ENCODE data around the gene POU2F1. TPM values are rescaled to one million over a fixed set of nuclear protein-coding genes. Genes with fewer than 3 reads are reported as not detected.

POU2F1 gene
- total RNA-seq, 1 experiment from 2014 or later, result 21.5 TPM

GRCh38 chr1:167263344-167263743 is 42.7 kb downstream of the POU2F1 start:
- Histone ChIP-seq H3K36me3 (replicated peaks; ENCODE audit: control insufficient read depth, insufficient read depth, low read length) (no peaks in the 10 kb centered on the region), H3K4me3 (ENCODE audit: insufficient read depth, low read depth, low read length) (no peak overlapping the region), H3K27me3 (ENCODE audit: control insufficient read depth, insufficient read depth, low read length) (no peaks in the 10 kb centered on the region)
- DNase-seq, result no peak

GRCh38 chr1:167263819-167264464 is 43.3 kb downstream of the POU2F1 start:
- no peak overlapping the region for H3K4me3 ChIP-seq (ENCODE audit: insufficient read depth, low read depth, low read length)
- DNase-seq, result no peak
- H3K27me3 ChIP-seq (ENCODE audit: control insufficient read depth, insufficient read depth, low read length), result no peaks in the 10 kb centered on the region
- H3K36me3 ChIP-seq (replicated peaks; ENCODE audit: control insufficient read depth, insufficient read depth, low read length), result no peaks in the 10 kb centered on the region

- H3K27me3 ChIP-seq (ENCODE audit: control insufficient read depth, insufficient read depth, low read length), result no peaks in the 10 kb centered on the region
- H3K36me3 ChIP-seq (replicated peaks; ENCODE audit: control insufficient read depth, insufficient read depth, low read length), result no peaks in the 10 kb centered on the region
- no peak overlapping the region for H3K4me3 ChIP-seq (ENCODE audit: insufficient read depth, low read depth, low read length)
- DNase-seq, result no peak
Measured at GRCh38 chr1:167266965-167267364, 46.3 kb downstream of the POU2F1 start.

GRCh38 chr1:167268347-167268787 is 47.7 kb downstream of the POU2F1 start:
- Histone ChIP-seq H3K4me3 (ENCODE audit: insufficient read depth, low read depth, low read length) (no peak overlapping the region), H3K27me3 (ENCODE audit: control insufficient read depth, insufficient read depth, low read length) (no peaks in the 10 kb centered on the region), H3K36me3 (replicated peaks; ENCODE audit: control insufficient read depth, insufficient read depth, low read length) (no peaks in the 10 kb centered on the region)
- no peak for DNase-seq

GRCh38 chr1:167270349-167271092 is 49.8 kb downstream of the POU2F1 start:
- DNase-seq, result no peak
- H3K36me3 ChIP-seq (replicated peaks; ENCODE audit: control insufficient read depth, insufficient read depth, low read length), result no peaks in the 10 kb centered on the region
- no peaks in the 10 kb centered on the region for H3K27me3 ChIP-seq (ENCODE audit: control insufficient read depth, insufficient read depth, low read length)
- H3K4me3 ChIP-seq (ENCODE audit: insufficient read depth, low read depth, low read length), result no peak overlapping the region

- H3K4me3 ChIP-seq (ENCODE audit: insufficient read depth, low read depth, low read length), result no peak overlapping the region
- DNase-seq, result no peak
- H3K27me3 ChIP-seq (ENCODE audit: control insufficient read depth, insufficient read depth, low read length), result no peaks in the 10 kb centered on the region
- H3K36me3 ChIP-seq (replicated peaks; ENCODE audit: control insufficient read depth, insufficient read depth, low read length), result no peaks in the 10 kb centered on the region
Measured at GRCh38 chr1:167272369-167272957, 51.8 kb downstream of the POU2F1 start.

- H3K27me3 ChIP-seq (ENCODE audit: control insufficient read depth, insufficient read depth, low read length), result no peaks in the 10 kb centered on the region
- no peak for DNase-seq
- no peak overlapping the region for H3K4me3 ChIP-seq (ENCODE audit: insufficient read depth, low read depth, low read length)
- no peaks in the 10 kb centered on the region for H3K36me3 ChIP-seq (replicated peaks; ENCODE audit: control insufficient read depth, insufficient read depth, low read length)
Measured at GRCh38 chr1:167273027-167273800, 52.5 kb downstream of the POU2F1 start.

GRCh38 chr1:167274061-167274460 is 53.4 kb downstream of the POU2F1 start:
- Histone ChIP-seq H3K4me3 (ENCODE audit: insufficient read depth, low read depth, low read length) (no peak overlapping the region), H3K36me3 (replicated peaks; ENCODE audit: control insufficient read depth, insufficient read depth, low read length) (no peaks in the 10 kb centered on the region), H3K27me3 (ENCODE audit: control insufficient read depth, insufficient read depth, low read length) (no peaks in the 10 kb centered on the region)
- no peak for DNase-seq

- no peak for DNase-seq
- H3K4me3 ChIP-seq (ENCODE audit: insufficient read depth, low read depth, low read length), result no peak overlapping the region
- no peaks in the 10 kb centered on the region for H3K27me3 ChIP-seq (ENCODE audit: control insufficient read depth, insufficient read depth, low read length)
- no peaks in the 10 kb centered on the region for H3K36me3 ChIP-seq (replicated peaks; ENCODE audit: control insufficient read depth, insufficient read depth, low read length)
Measured at GRCh38 chr1:167276969-167277368, 56.3 kb downstream of the POU2F1 start.

GRCh38 chr1:167278497-167278896 is 57.8 kb downstream of the POU2F1 start:
- no peak overlapping the region for H3K4me3 ChIP-seq (ENCODE audit: insufficient read depth, low read depth, low read length)
- no peak for DNase-seq
- no peaks in the 10 kb centered on the region for H3K27me3 ChIP-seq (ENCODE audit: control insufficient read depth, insufficient read depth, low read length)
- no peaks in the 10 kb centered on the region for H3K36me3 ChIP-seq (replicated peaks; ENCODE audit: control insufficient read depth, insufficient read depth, low read length)

- Histone ChIP-seq H3K27me3 (ENCODE audit: control insufficient read depth, insufficient read depth, low read length) (no peaks in the 10 kb centered on the region), H3K36me3 (replicated peaks; ENCODE audit: control insufficient read depth, insufficient read depth, low read length) (no peaks in the 10 kb centered on the region), H3K4me3 (ENCODE audit: insufficient read depth, low read depth, low read length) (no peak overlapping the region)
- no peak for DNase-seq
Measured at GRCh38 chr1:167280912-167281311, 60.2 kb downstream of the POU2F1 start.

GRCh38 chr1:167288390-167289074 is 67.8 kb downstream of the POU2F1 start:
- Histone ChIP-seq H3K27me3 (ENCODE audit: control insufficient read depth, insufficient read depth, low read length) (no peaks in the 10 kb centered on the region), H3K4me3 (ENCODE audit: insufficient read depth, low read depth, low read length) (no peak overlapping the region), H3K36me3 (replicated peaks; ENCODE audit: control insufficient read depth, insufficient read depth, low read length) (no peaks in the 10 kb centered on the region)
- no peak for DNase-seq

GRCh38 chr1:167289075-167289442 is 68.4 kb downstream of the POU2F1 start:
- no peaks in the 10 kb centered on the region for H3K27me3 ChIP-seq (ENCODE audit: control insufficient read depth, insufficient read depth, low read length)
- no peak for DNase-seq
- H3K36me3 ChIP-seq (replicated peaks; ENCODE audit: control insufficient read depth, insufficient read depth, low read length), result no peaks in the 10 kb centered on the region
- no peak overlapping the region for H3K4me3 ChIP-seq (ENCODE audit: insufficient read depth, low read depth, low read length)

- Histone ChIP-seq H3K27me3 (ENCODE audit: control insufficient read depth, insufficient read depth, low read length) (no peaks in the 10 kb centered on the region), H3K4me3 (ENCODE audit: insufficient read depth, low read depth, low read length) (no peak overlapping the region), H3K36me3 (replicated peaks; ENCODE audit: control insufficient read depth, insufficient read depth, low read length) (no peaks in the 10 kb centered on the region)
- no peak for DNase-seq
Measured at GRCh38 chr1:167289966-167290365, 69.3 kb downstream of the POU2F1 start.

Data from H7 (cell line).